GM12872 (cell line): ENCODE results near the gene LIPC.

Experiments used
- TF ChIP-seq, protein P1 (sequence below): IDR thresholded peaks from 3 replicates; pipeline ENCODE4 v1.5.1; 2011; ENCODE audit warnings: low read depth, mild to moderate bottlenecking, low read length, moderate library complexity; ENCODE audit not compliant: insufficient read depth

LIPC gene

DNA sequence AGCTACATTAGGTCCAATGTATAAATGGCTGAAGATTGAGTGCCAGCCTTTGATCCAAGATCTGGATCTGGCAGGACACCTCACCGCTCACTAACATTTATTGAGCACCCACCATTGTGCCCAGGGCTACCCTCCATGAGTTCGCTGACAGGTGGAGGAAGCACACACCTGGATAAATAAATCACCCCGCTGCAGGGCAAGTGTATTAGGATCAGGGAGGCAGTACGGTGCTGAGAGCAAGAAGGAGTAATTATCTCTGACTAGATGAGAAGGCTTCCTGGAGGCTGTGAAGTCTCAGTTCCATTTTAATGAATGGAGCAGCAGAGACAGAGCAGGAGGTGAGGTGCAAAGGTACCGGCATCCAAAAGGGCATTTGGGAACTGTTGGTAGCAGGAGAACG, 104.1 kb downstream of the LIPC start:
- TF ChIP-seq, protein P1, sequence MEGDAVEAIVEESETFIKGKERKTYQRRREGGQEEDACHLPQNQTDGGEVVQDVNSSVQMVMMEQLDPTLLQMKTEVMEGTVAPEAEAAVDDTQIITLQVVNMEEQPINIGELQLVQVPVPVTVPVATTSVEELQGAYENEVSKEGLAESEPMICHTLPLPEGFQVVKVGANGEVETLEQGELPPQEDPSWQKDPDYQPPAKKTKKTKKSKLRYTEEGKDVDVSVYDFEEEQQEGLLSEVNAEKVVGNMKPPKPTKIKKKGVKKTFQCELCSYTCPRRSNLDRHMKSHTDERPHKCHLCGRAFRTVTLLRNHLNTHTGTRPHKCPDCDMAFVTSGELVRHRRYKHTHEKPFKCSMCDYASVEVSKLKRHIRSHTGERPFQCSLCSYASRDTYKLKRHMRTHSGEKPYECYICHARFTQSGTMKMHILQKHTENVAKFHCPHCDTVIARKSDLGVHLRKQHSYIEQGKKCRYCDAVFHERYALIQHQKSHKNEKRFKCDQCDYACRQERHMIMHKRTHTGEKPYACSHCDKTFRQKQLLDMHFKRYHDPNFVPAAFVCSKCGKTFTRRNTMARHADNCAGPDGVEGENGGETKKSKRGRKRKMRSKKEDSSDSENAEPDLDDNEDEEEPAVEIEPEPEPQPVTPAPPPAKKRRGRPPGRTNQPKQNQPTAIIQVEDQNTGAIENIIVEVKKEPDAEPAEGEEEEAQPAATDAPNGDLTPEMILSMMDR: no peak

DNA sequence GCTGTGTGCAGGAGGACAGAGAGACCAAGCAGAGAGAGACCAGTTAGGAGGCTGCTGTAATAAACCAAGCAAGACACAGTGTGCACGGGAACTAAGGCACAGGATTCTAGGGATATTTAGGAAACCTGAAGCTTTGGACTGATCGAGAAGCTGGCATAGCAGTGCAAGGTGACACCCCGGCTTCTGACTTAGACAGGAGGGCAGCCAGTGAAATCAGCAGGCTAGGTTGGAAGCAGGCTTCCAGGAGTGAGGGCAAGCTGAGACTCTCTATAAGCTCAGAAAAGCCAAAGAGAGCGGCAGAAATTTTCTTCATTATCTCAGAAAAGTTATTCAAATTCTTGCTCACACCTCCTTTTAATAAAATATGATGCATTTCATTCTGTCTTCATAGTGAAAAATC, 104.6 kb downstream of the LIPC start:
- TF ChIP-seq, protein P1: no peak

DNA sequence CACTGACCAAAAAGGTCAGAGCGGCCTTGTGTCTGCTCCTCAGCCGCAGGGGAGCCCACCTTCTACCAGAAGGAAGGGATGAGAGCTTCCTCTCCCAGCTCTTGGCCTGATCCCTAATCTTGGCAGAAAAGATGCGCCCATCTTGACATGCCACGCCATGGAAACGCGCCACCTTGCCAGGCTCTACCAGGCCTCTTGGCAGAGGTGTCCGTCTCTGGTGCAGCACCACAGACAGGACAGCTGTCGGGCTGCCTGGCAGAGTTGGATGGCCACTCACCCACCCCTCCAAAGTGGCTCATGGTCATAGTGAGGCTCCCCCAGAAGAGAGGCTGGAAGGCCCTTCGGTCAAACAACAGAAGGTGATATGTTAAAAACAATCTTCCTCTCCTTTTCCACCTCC, 105.2 kb downstream of the LIPC start:
- TF ChIP-seq, protein P1: no peak

DNA sequence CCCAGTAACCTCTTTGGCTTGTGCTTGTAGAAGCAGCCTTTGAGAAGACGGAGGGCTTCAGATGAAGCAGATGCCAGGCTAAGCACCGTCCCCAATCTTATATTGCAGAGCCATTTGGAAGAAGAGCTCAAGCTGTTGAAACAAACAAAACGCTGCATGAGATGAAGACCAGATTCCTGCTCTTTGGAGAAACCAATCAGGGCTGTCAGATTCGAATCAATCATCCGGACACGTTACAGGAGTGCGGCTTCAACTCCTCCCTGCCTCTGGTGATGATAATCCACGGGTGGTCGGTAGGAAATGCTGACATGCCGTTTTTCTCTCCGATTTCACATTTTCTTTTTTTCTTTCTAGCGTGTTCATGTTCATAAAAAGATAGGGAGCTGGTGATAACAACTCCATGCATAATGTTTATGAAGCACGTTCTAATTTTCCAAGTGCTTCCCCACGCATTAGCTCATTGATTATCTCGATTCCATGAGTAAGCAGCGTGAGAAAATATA, 106.5 kb downstream of the LIPC start:
- TF ChIP-seq, protein P1: no peak

DNA sequence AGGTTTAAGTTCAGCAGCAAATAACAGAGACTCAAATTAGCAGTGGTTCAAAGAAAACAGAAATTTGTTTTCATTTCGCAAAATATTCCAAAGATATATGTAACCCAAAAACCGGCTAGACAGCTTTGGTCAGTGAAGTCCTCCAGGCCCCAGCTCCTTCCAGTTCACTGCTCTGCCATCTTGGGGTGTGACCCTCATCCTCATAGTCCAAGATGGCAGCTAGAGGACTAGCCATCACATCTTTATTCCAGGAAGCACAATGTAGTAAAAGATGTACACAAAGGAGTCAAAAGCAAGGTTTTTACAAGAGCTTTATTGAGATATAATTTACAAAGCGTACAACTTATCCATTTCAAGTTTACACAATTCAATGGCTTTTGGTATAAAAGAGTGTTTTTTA, 107.1 kb downstream of the LIPC start:
- TF ChIP-seq, protein P1: no peak

DNA sequence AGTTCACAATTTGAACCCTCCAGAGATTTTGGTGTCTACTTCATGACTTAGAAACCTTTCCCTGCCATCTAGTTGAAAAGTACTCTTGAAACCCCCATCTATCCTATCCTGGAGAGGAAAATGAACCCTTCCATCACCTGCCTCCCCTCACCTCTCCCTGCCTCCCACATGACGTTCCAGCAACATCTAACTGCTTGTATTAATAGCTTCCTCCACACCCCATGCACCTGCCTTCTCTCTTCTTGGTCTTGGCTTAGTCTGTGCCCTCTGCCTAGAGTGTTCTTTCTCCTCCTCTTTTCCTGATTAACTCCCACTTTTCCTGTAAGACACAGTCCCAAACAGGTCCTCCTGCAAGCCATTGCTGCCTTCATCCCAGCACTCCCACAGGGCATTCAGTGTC, 107.8 kb downstream of the LIPC start:
- TF ChIP-seq, protein P1: no peak

DNA sequence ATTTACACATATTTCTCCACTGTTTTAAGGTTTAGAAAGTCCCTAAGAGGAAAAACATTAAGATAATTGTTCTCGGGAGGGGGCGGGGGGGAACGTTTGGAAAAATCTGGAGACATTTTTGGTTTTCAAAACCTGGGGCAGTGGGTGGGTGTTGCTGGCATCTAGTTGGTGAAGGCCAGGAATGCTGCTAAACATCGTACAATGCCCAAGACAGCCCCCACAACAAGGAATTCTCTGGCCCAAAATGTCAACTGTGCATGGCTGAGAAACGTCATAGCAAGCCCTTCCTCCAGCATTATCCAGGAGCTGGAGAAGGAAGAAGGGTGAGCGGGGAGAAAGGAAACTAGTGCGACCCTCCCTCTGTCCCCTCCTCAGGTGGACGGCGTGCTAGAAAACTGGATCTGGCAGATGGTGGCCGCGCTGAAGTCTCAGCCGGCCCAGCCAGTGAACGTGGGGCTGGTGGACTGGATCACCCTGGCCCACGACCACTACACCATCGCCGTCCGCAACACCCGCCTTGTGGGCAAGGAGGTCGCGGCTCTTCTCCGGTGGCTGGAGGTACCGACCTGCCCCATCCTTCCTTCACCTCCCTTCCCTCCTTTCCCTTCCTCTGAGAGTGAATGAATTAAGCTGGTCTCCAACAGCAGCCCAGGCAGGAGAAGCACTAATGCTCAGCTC, 109.8 kb downstream of the LIPC start:
- TF ChIP-seq, protein P1: no peak
